ENCODE results near the gene CLEC1B. TPM values are rescaled to one million over a fixed set of nuclear protein-coding genes. Genes with fewer than 3 reads are reported as not detected.
"Not testable (repeated sequence)": the region's sequence is repeated elsewhere in the genome, so short reads cannot be mapped to it uniquely, and the experiment has no call there.

CLEC1B gene
- total and polyA plus RNA-seq, 2 of the 4 experiments (the other 2 are of a cell fraction): not detected

GRCh38 chr12:9957834-9958233, 41.1 kb downstream of the CLEC1B start:
- in situ Hi-C loops (cut with MboI; ENCODE audit: low sequenced_read_pairs) (no loop called here), dilution Hi-C loops (cut with HindIII; ENCODE audit: low sequenced_read_pairs, unreplicated experiment) (no loop called here), intact Hi-C loops (cut with micrococcal nuclease) (no loop called here)
- no peaks in the 10 kb centered on the region for H4K20me1 ChIP-seq (ENCODE audit: insufficient read depth, low read length)
- no peaks in the 10 kb centered on the region for H3K36me3 ChIP-seq (ENCODE audit: control insufficient read depth, insufficient read depth, low read length)
- no peak overlapping the region for H3K4me2 ChIP-seq (ENCODE audit: low read depth, low read length)
- H3K9me3 ChIP-seq (ENCODE audit: control insufficient read depth, insufficient read depth, low read length): no peaks in the 10 kb centered on the region
- no peak overlapping the region for H3K4me3 ChIP-seq (ENCODE audit: insufficient read depth, low read depth, low read length)
- H4K5ac ChIP-seq (ENCODE audit: low read depth, low read length): no peak overlapping the region
- CTCF ChIA-PET: interaction anchor here (0.6 kb wide), 1 partner anchor 57 kb away, joined by 3 read pairs; no protein-coding TSS in a partner anchor
- H2BK5ac ChIP-seq (ENCODE audit: low read depth, low read length, poor library complexity, severe bottlenecking): no peak overlapping the region
- no peak overlapping the region for H2AFZ ChIP-seq (replicated peaks; ENCODE audit: low read length, poor library complexity)
- no peak overlapping the region for H2AK5ac ChIP-seq (ENCODE audit: low read depth, low read length)
- H3K14ac ChIP-seq (replicated peaks; ENCODE audit: low read depth, low read length): no peak overlapping the region
- no peak for DNase-seq
- H3K9me1 ChIP-seq (ENCODE audit: insufficient read depth, low read length): no peaks in the 10 kb centered on the region
- H2BK15ac ChIP-seq (ENCODE audit: low read depth, low read length): no peak overlapping the region
- H3K4me1 ChIP-seq (ENCODE audit: control insufficient read depth, insufficient read depth, low read length): no peaks in the 10 kb centered on the region
- ATAC-seq (ENCODE audit: low read depth): no peak
- H3K27me3 ChIP-seq (ENCODE audit: control insufficient read depth, insufficient read depth, low read length): peaks cover 4% of the 10 kb centered on the region
- no peak overlapping the region for H4K91ac ChIP-seq (ENCODE audit: insufficient read depth, low read depth, low read length)
- H2AK9ac ChIP-seq (replicated peaks; ENCODE audit: low read depth, low read length, poor library complexity): no peak overlapping the region
- no peak overlapping the region for H4K8ac ChIP-seq (ENCODE audit: low read depth in 2 of 2, low read length in 2 of 2)
- no peak overlapping the region for H3K18ac ChIP-seq (ENCODE audit: low read depth, low read length)
- H2BK120ac ChIP-seq (ENCODE audit: low read depth, low read length): no peak overlapping the region
- no peaks in the 10 kb centered on the region for H3K79me1 ChIP-seq (ENCODE audit: low read depth in 1 of 2, low read length in 2 of 2)
- H3K4ac ChIP-seq (ENCODE audit: low read depth, low read length): no peak overlapping the region
- no peak overlapping the region for H3K56ac ChIP-seq (ENCODE audit: extremely low read depth, insufficient read depth, low read length)
- no peak overlapping the region for H2BK20ac ChIP-seq (ENCODE audit: low read depth, low read length)
- no peak overlapping the region for H3K9ac ChIP-seq (ENCODE audit: low read depth, low read length)
- no TSS peak for BruUV-seq (replicated peaks)
- POLR2A ChIA-PET (ENCODE audit: unreplicated experiment): no interaction called here
- no peak overlapping the region for H3K23ac ChIP-seq (ENCODE audit: low read depth, low read length)
- no peak overlapping the region for H3K27ac ChIP-seq (ENCODE audit: insufficient read depth, low read length)
- TF ChIP-seq MXI1 (IDR thresholded peaks at IDR 0.05; ENCODE audit: borderline replicate concordance, low read depth, low read length) (no peak), SMC3 (IDR thresholded peaks at IDR 0.05; ENCODE audit: low read depth, low read length) (no peak), NFE2L2 (IDR thresholded peaks at IDR 0.05; ENCODE audit: low read depth, low read length) (no peak)
- TF ChIP-seq, protein P1, sequence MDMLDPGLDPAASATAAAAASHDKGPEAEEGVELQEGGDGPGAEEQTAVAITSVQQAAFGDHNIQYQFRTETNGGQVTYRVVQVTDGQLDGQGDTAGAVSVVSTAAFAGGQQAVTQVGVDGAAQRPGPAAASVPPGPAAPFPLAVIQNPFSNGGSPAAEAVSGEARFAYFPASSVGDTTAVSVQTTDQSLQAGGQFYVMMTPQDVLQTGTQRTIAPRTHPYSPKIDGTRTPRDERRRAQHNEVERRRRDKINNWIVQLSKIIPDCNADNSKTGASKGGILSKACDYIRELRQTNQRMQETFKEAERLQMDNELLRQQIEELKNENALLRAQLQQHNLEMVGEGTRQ (IDR thresholded peaks at IDR 0.05; ENCODE audit: low read depth, low read length): no peak
- TF ChIP-seq, protein P2, sequence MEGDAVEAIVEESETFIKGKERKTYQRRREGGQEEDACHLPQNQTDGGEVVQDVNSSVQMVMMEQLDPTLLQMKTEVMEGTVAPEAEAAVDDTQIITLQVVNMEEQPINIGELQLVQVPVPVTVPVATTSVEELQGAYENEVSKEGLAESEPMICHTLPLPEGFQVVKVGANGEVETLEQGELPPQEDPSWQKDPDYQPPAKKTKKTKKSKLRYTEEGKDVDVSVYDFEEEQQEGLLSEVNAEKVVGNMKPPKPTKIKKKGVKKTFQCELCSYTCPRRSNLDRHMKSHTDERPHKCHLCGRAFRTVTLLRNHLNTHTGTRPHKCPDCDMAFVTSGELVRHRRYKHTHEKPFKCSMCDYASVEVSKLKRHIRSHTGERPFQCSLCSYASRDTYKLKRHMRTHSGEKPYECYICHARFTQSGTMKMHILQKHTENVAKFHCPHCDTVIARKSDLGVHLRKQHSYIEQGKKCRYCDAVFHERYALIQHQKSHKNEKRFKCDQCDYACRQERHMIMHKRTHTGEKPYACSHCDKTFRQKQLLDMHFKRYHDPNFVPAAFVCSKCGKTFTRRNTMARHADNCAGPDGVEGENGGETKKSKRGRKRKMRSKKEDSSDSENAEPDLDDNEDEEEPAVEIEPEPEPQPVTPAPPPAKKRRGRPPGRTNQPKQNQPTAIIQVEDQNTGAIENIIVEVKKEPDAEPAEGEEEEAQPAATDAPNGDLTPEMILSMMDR (conservative IDR thresholded peaks at IDR 0.05; ENCODE audit: low read depth, low read length): no peak

GRCh38 chr12:9952954-9953729, 45.8 kb downstream of the CLEC1B start:
- H3K4me2 ChIP-seq (ENCODE audit: low read depth, low read length); H3K27ac ChIP-seq (ENCODE audit: insufficient read depth, low read length); H3K9me1 ChIP-seq (ENCODE audit: insufficient read depth, low read length); H3K14ac ChIP-seq (replicated peaks; ENCODE audit: low read depth, low read length); in situ Hi-C loops (cut with MboI; ENCODE audit: low sequenced_read_pairs); H2AK9ac ChIP-seq (replicated peaks; ENCODE audit: low read depth, low read length, poor library complexity); H2BK15ac ChIP-seq (ENCODE audit: low read depth, low read length); H3K9ac ChIP-seq (ENCODE audit: low read depth, low read length); H4K20me1 ChIP-seq (ENCODE audit: insufficient read depth, low read length); H4K5ac ChIP-seq (ENCODE audit: low read depth, low read length); BruUV-seq (replicated peaks); H3K4ac ChIP-seq (ENCODE audit: low read depth, low read length); DNase-seq; H3K9me3 ChIP-seq (ENCODE audit: control insufficient read depth, insufficient read depth, low read length); H3K27me3 ChIP-seq (ENCODE audit: control insufficient read depth, insufficient read depth, low read length); H2BK120ac ChIP-seq (ENCODE audit: low read depth, low read length); H3K18ac ChIP-seq (ENCODE audit: low read depth, low read length); H4K8ac ChIP-seq (ENCODE audit: low read depth in 2 of 2, low read length in 2 of 2); POLR2A ChIA-PET (ENCODE audit: unreplicated experiment); ATAC-seq (ENCODE audit: low read depth); H3K36me3 ChIP-seq (ENCODE audit: control insufficient read depth, insufficient read depth, low read length); H2BK20ac ChIP-seq (ENCODE audit: low read depth, low read length); H2AK5ac ChIP-seq (ENCODE audit: low read depth, low read length); H4K91ac ChIP-seq (ENCODE audit: insufficient read depth, low read depth, low read length); H3K79me1 ChIP-seq (ENCODE audit: low read depth in 1 of 2, low read length in 2 of 2); H3K56ac ChIP-seq (ENCODE audit: extremely low read depth, insufficient read depth, low read length); H3K4me3 ChIP-seq (ENCODE audit: insufficient read depth, low read depth, low read length); dilution Hi-C loops (cut with HindIII; ENCODE audit: low sequenced_read_pairs, unreplicated experiment); CTCF ChIA-PET; H3K4me1 ChIP-seq (ENCODE audit: control insufficient read depth, insufficient read depth, low read length); H3K23ac ChIP-seq (ENCODE audit: low read depth, low read length); H2BK5ac ChIP-seq (ENCODE audit: low read depth, low read length, poor library complexity, severe bottlenecking); intact Hi-C loops (cut with micrococcal nuclease); H2AFZ ChIP-seq (replicated peaks; ENCODE audit: low read length, poor library complexity): not testable (repeated sequence)
- no CpG with 5 or more reads among the region's 55 CpGs for WGBS, 2 experiments (ENCODE audit: extremely low coverage in 2 of 2, insufficient read length in 1 of 2)
